ENCODE measurements around the gene MSL3B.

DNA sequence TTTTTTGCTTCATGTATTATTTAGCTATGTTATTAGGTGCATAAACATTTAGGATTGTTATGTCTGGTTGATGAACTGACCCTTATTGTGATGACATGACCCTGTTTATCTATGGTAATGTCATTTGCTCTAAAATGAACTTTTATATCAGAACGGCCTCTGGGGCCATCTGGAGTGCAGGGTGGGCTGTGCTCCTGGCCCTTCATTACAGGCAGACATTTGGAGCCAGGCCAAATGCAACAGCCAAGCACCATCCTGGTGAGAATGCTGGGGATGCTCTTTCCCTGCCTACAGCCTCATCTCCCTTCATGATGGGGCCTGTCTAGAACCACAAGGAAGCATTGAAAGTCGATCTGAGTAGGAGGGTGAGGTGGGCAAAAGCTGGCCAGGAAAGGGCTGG is 51.9 kb downstream of the MSL3B start:
- no peak for TF ChIP-seq POLR2A (IDR thresholded peaks at IDR 0.05; ENCODE audit: low read length)
- no peak for TF ChIP-seq GATA1 (IDR thresholded peaks at IDR 0.05; ENCODE audit: low read depth, low read length)
